Mammary epithelial cell (primary cell): ENCODE measurements around the gene CXCR6.

Experiments
- CTCF ChIP-seq, 2 donors: IDR thresholded peaks in 1 of 2; conservative IDR thresholded peaks in 1 of 2; 2 replicates each; pipeline ENCODE4 v1.5.1; 2011 to 2012; ENCODE audit warnings: inconsistent platforms in 2 of 2, low read length in 2 of 2, mild to moderate bottlenecking in 2 of 2, control low read depth in 1 of 2, low read depth in 1 of 2; ENCODE audit not compliant: insufficient read depth in 1 of 2; ENCODE audit errors: extremely low read depth in 1 of 2
- EZH2 ChIP-seq: IDR thresholded peaks from 2 replicates; pipeline ENCODE4 v1.6.1; 2012; ENCODE audit warnings: low read length, inconsistent platforms, borderline replicate concordance

DNA sequence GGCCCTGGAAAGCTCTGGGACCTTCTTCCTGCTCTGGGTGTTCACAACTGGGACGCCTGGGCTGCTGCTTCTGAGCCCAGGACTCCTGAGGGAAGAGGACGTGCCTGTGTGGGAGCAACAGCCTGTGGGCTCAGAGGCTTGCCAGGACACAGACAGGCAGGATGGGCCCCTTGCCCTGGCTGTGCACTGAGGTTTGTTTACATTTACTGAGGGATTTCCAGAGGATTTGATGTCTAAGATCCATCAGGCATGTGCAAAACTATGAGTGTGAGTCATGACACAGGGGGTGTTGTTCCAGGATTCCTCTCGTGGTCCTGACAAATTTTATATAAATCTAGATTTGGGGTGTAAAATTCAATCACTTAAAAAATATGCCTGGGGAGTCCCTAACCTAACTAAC lies 46.3 kb upstream of the CXCR6 start:
- no peak for TF ChIP-seq CTCF (conservative IDR thresholded peaks at IDR 0.05 in 1 of 2, IDR thresholded peaks at IDR 0.05 in 1 of 2; ENCODE audit: extremely low read depth in 1 of 2, insufficient read depth in 1 of 2, low read depth in 1 of 2, low read length in 2 of 2)
- TF ChIP-seq EZH2 = no peak
